ENCODE data around the gene GTF2I.
"Not testable (repeated sequence)": the region's sequence is repeated elsewhere in the genome, so short reads cannot be mapped to it uniquely, and the experiment has no call there.

GTF2I gene

GRCh38 chr7:74656837-74657691 is 454 bp upstream of the GTF2I start:
- DNase-seq: peak; percentile 98

- DNase-seq: peak; percentile 92
Measured at GRCh38 chr7:74658178-74659004, 873 bp downstream of the GTF2I start.

- not testable (repeated sequence) for DNase-seq
Measured at GRCh38 chr7:74660202-74660601, 2.7 kb downstream of the GTF2I start.

- not testable (repeated sequence) for DNase-seq
Measured at GRCh38 chr7:74661836-74662794, 4.6 kb downstream of the GTF2I start.

- peak; percentile 92 for DNase-seq
Measured at GRCh38 chr7:74665296-74665938, 7.9 kb downstream of the GTF2I start.

GRCh38 chr7:74667013-74667412 is 9.5 kb downstream of the GTF2I start:
- not testable (repeated sequence) for DNase-seq

GRCh38 chr7:74667520-74667919 is 10.0 kb downstream of the GTF2I start:
- DNase-seq: not testable (repeated sequence)

GRCh38 chr7:74671602-74672001 is 14.1 kb downstream of the GTF2I start:
- DNase-seq: no peak

- DNase-seq: no peak
Measured at GRCh38 chr7:74672343-74672915, 14.9 kb downstream of the GTF2I start.

GRCh38 chr7:74674166-74674565 is 16.6 kb downstream of the GTF2I start:
- DNase-seq: no peak

GRCh38 chr7:74682829-74683228 is 25.3 kb downstream of the GTF2I start:
- no peak for DNase-seq

- DNase-seq: no peak
Measured at GRCh38 chr7:74683799-74684198, 26.3 kb downstream of the GTF2I start.

- no peak for DNase-seq
Measured at GRCh38 chr7:74684473-74684872, 27.0 kb downstream of the GTF2I start.

- DNase-seq: no peak
Measured at GRCh38 chr7:74684921-74685320, 27.4 kb downstream of the GTF2I start.

- no peak for DNase-seq
Measured at GRCh38 chr7:74690474-74690873, 33.0 kb downstream of the GTF2I start.

GRCh38 chr7:74704419-74704818 is 46.9 kb downstream of the GTF2I start:
- DNase-seq: not testable (repeated sequence)

GRCh38 chr7:74707238-74707637 is 49.7 kb downstream of the GTF2I start:
- DNase-seq: no peak

GRCh38 chr7:74708569-74709275 is 51.2 kb downstream of the GTF2I start:
- DNase-seq: no peak

GRCh38 chr7:74709880-74710671 is 52.6 kb downstream of the GTF2I start:
- DNase-seq: peak; percentile 7

GRCh38 chr7:74713567-74713966 is 56.0 kb downstream of the GTF2I start:
- DNase-seq: no peak
